HepG2 (cell line): ENCODE measurements around the gene PRR9. TPM values are rescaled to one million over a fixed set of nuclear protein-coding genes. Genes with fewer than 3 reads are reported as not detected.

Experiments
- ATAC-seq: fragments of 200-7000 bp; cut with Tn5 transposase; 3 replicates; pipeline ENCODE4 v1.9.1; 2020; ENCODE audit warnings: mild to moderate bottlenecking, moderate library complexity
- BruUV-seq: library from RNA; stranded (reverse); fragments of 400-500 nt; replicated peaks from 2 replicates; lab custom pipeline; 2021; lab: Mats Ljungman, UMichigan
- CTCF ChIA-PET: fragments of 300-600 bp; formaldehyde crosslinking; extraction: SDS; loops from one replicate; lab custom pipeline; 2021; ENCODE audit warnings: low total read pairs, inconsistent platforms, low intra/inter-chr PET ratio; lab: Yijun Ruan, JAX
- POLR2A ChIA-PET: fragments of 350-600 bp; sonication (Branson Sonifier 250); formaldehyde crosslinking; loops from one replicate; lab custom pipeline; 2020; ENCODE audit warnings: antibody characterized with exemption, inconsistent platforms; lab: Yijun Ruan, JAX
- DNase-seq: peaks from one replicate; pipeline ENCODE4 v3.0.0-alpha.2; 2015; ENCODE audit warnings: low spot score
- FAIRE-seq: peaks from 3 replicates; lab custom pipeline; 2011; peaks lifted over from hg19 to GRCh38; lab: Jason Lieb, UNC
- H2AFZ ChIP-seq: one replicate; pipeline ENCODE4 v1.6.1; 2011; ENCODE audit warnings: low read length, inconsistent platforms
- H3K27ac ChIP-seq: fragments of 300-600 bp; 3 replicates; pipeline ENCODE4 v1.8.0; 2011; ENCODE audit warnings: mixed run types, mild to moderate bottlenecking, mixed read lengths, low read length, inconsistent platforms; ENCODE audit not compliant: insufficient read depth; ENCODE audit errors: extremely low read length
- H3K27me3 ChIP-seq, 2 experiments: fragments of 200-600 bp in 1 of 2; 2 replicates in 1 of 2; 3 replicates in 1 of 2; pipeline versions ENCODE4 v1.6.0 to v1.8.0; 2011; ENCODE audit warnings: low read length in 2 of 2, mild to moderate bottlenecking in 2 of 2, moderate library complexity in 2 of 2, inconsistent platforms in 1 of 2; ENCODE audit not compliant: insufficient read depth in 2 of 2, control insufficient read depth in 1 of 2
- H3K36me3 ChIP-seq, 2 experiments: fragments of 200-600 bp in 1 of 2; replicated peaks in 1 of 2; 2 replicates in 1 of 2; 3 replicates in 1 of 2; pipeline versions ENCODE4 v1.5.1 to v1.8.0; 2011; ENCODE audit warnings: low read length in 2 of 2, inconsistent platforms in 1 of 2; ENCODE audit not compliant: insufficient read depth in 2 of 2, control insufficient read depth in 1 of 2
- H3K4me1 ChIP-seq: 2 replicates; pipeline ENCODE4 v1.5.1; 2012; ENCODE audit warnings: low read length, inconsistent platforms; ENCODE audit not compliant: insufficient read depth
- H3K4me2 ChIP-seq: 2 replicates; pipeline ENCODE4 v1.6.0; 2011; ENCODE audit warnings: low read depth, low read length, inconsistent platforms
- H3K4me3 ChIP-seq, 3 experiments: fragments of 200-600 bp in 1 of 3; sonication (generic), shearing (Covaris generic) in 1 of 3; replicated peaks in 1 of 3; 2 replicates each; pipeline ENCODE4 v1.5.1; 2011 to 2016; ENCODE audit warnings: low read length in 3 of 3, inconsistent platforms in 2 of 3, low read depth in 2 of 3, mild to moderate bottlenecking in 2 of 3, control low read depth in 1 of 3, mixed read lengths in 1 of 3; ENCODE audit not compliant: insufficient read depth in 1 of 3
- H3K79me2 ChIP-seq: one replicate; pipeline ENCODE4 v1.6.1; 2011; ENCODE audit warnings: low read length, inconsistent platforms; ENCODE audit not compliant: insufficient read depth
- H3K9ac ChIP-seq: 2 replicates; pipeline ENCODE4 v1.6.0; 2011; ENCODE audit warnings: mild to moderate bottlenecking, low read depth, low read length, inconsistent platforms; ENCODE audit not compliant: insufficient read depth
- H3K9me3 ChIP-seq: 2 replicates; pipeline ENCODE4 v1.5.1; 2012; ENCODE audit warnings: mild to moderate bottlenecking, low read length
- H4K20me1 ChIP-seq: 2 replicates; pipeline ENCODE4 v1.6.0; 2011; ENCODE audit warnings: inconsistent platforms, mild to moderate bottlenecking, low read length, moderate library complexity; ENCODE audit not compliant: insufficient read depth
- CCAR2 ChIP-seq: fragments of 200-400 bp; formaldehyde crosslinking; optimal IDR thresholded peaks from 2 replicates; pipeline ENCODE3; 2018; ENCODE audit warnings: low read depth, mild to moderate bottlenecking, low read length, moderate library complexity
- DMAP1 ChIP-seq: IDR thresholded peaks from 2 replicates; pipeline ENCODE4 v1.6.1; 2016
- DNMT1 ChIP-seq: sonication (generic); formaldehyde crosslinking; IDR thresholded peaks from 2 replicates; pipeline ENCODE4 v1.5.1; 2020; ENCODE audit warnings: mild to moderate bottlenecking, missing genetic modification reagents
- FOXK1 ChIP-seq: sonication (generic); formaldehyde crosslinking; IDR thresholded peaks from 2 replicates; pipeline ENCODE4 v1.4.0; 2020; ENCODE audit warnings: low read depth, missing genetic modification reagents, borderline replicate concordance
- GMEB1 ChIP-seq: sonication (generic); formaldehyde crosslinking; IDR thresholded peaks from 2 replicates; pipeline ENCODE4 v1.5.1; 2020; ENCODE audit warnings: missing genetic modification reagents, mild to moderate bottlenecking, borderline replicate concordance
- MTA1 ChIP-seq: sonication (generic); formaldehyde crosslinking; IDR thresholded peaks from 2 replicates; pipeline ENCODE4 v1.4.0; 2020; ENCODE audit warnings: missing genetic modification reagents, mild to moderate bottlenecking, borderline replicate concordance
- SP2 ChIP-seq: sonication (generic); formaldehyde crosslinking; IDR thresholded peaks from 2 replicates; pipeline ENCODE4 v1.5.1; 2020; ENCODE audit warnings: mild to moderate bottlenecking, missing genetic modification reagents
- TP53 ChIP-seq: sonication (generic); formaldehyde crosslinking; conservative IDR thresholded peaks from 2 replicates; pipeline ENCODE4 v1.4.0; 2020; ENCODE audit warnings: missing genetic modification reagents
- TRIM24 ChIP-seq: sonication (generic); formaldehyde crosslinking; IDR thresholded peaks from 2 replicates; pipeline ENCODE4 v1.8.0; 2022; ENCODE audit warnings: mild to moderate bottlenecking, missing genetic modification reagents
- ZKSCAN5 ChIP-seq: sonication (generic); formaldehyde crosslinking; IDR thresholded peaks from 2 replicates; pipeline ENCODE4 v1.5.1; 2020; ENCODE audit warnings: mild to moderate bottlenecking, missing genetic modification reagents
- ZNF10 ChIP-seq: sonication (generic); formaldehyde crosslinking; IDR thresholded peaks from 2 replicates; pipeline ENCODE4 v1.4.0; 2020; ENCODE audit warnings: mild to moderate bottlenecking, low read depth, missing genetic modification reagents, borderline replicate concordance
- ZNF205 ChIP-seq: IDR thresholded peaks from 2 replicates; pipeline ENCODE4 v1.6.1; 2018; ENCODE audit warnings: missing biosample characterization, missing genetic modification reagents
- ZNF24 ChIP-seq: fragments of 450-650 bp; IDR thresholded peaks from 2 replicates; pipeline ENCODE4 v1.6.1; 2017; ENCODE audit warnings: antibody characterized with exemption, mild to moderate bottlenecking
- ZNF331 ChIP-seq: sonication (generic); formaldehyde crosslinking; IDR thresholded peaks from 2 replicates; pipeline ENCODE4 v1.4.0; 2020; ENCODE audit warnings: missing genetic modification reagents
- ZNF343 ChIP-seq: sonication (generic); formaldehyde crosslinking; IDR thresholded peaks from 2 replicates; pipeline ENCODE4 v1.4.0; 2020; ENCODE audit warnings: mild to moderate bottlenecking, missing genetic modification reagents
- ZNF614 ChIP-seq: IDR thresholded peaks from 2 replicates; pipeline ENCODE4 v1.6.1; 2018; ENCODE audit warnings: missing biosample characterization, missing genetic modification reagents, inconsistent platforms, borderline replicate concordance
- ZNF839 ChIP-seq: sonication (generic); formaldehyde crosslinking; IDR thresholded peaks from 2 replicates; pipeline ENCODE4 v1.4.0; 2020; ENCODE audit warnings: missing genetic modification reagents, mild to moderate bottlenecking, borderline replicate concordance
- WGBS: methylation state at CpG from one replicate; pipeline ENCODE4 v1.1.6; 2017; ENCODE audit warnings: low lambda C conversion rate; 5-methylcytosine and 5-hydroxymethylcytosine counted together
- in situ Hi-C: cut with HindIII; loops from 2 replicates; pipeline ENCODE4 v1.10.0; 2017; ENCODE audit warnings: low pct_unique_long_range_greater_than_20kb; ENCODE audit not compliant: extremely low pct_ligation_motif_present
- intact Hi-C: fragments of 100-400 bp; cut with micrococcal nuclease; formaldehyde crosslinking; loops from one replicate; pipeline ENCODE4 v1.10.0; 2022; ENCODE audit not compliant: unreplicated experiment
- polyA plus RNA-seq, 8 experiments: library from polyadenylated mRNA; depleted of rRNA in 3 of 8; stranded (reverse) in 7 of 8; unstranded in 1 of 8; fragments of >200 nt; fragmentation: Illumina TruSeq in 4 of 8; extraction: Trizol in 4 of 8; gene quantifications; 2 replicates each; pipeline versions ENCODE4 v1.2.1 to v1.2.3, GENCODE V29; 2011 to 2016; ENCODE audit warnings: low read depth in 4 of 8, missing spikeins in 1 of 8, mixed read lengths in 1 of 8; ENCODE audit not compliant: insufficient read depth in 1 of 8
- total RNA-seq, 5 experiments: library from RNA; depleted of rRNA; stranded (reverse); fragments of >200 nt; fragmentation: Illumina TruSeq; extraction: Trizol; gene quantifications; 2 replicates each; pipeline ENCODE4 v1.2.3, GENCODE V29; 2016; ENCODE audit warnings: low read depth in 1 of 5
- TF ChIP-seq, protein P1 (sequence below): sonication (generic); formaldehyde crosslinking; IDR thresholded peaks from 2 replicates; pipeline ENCODE4 v1.8.0; 2022; ENCODE audit warnings: mild to moderate bottlenecking, missing genetic modification reagents, moderate library complexity

Gene PRR9
- total and polyA plus RNA-seq, 2 of the 13 experiments (the other 11 are each of a cell fraction or from before 2014, with no cell fraction given): not detected

- TF ChIP-seq ZNF24: no peak
- no peak for TF ChIP-seq SP2
- no peak for TF ChIP-seq TP53 (CRISPR knock-in tag)
- no peak for TF ChIP-seq ZNF205 (CRISPR knock-in tag)
- TF ChIP-seq ZNF614 (CRISPR knock-in tag): no peak
- no peak for TF ChIP-seq ZNF331 (CRISPR knock-in tag)
- no peak for TF ChIP-seq ZNF839 (CRISPR knock-in tag)
- Histone ChIP-seq H3K9ac (no peak overlapping the region), H3K36me3 (no peaks in the 10 kb centered on the region), H3K79me2 (no peaks in the 10 kb centered on the region), H3K27me3 (no peaks in the 10 kb centered on the region), H2AFZ (no peak overlapping the region), H3K9me3 (no peaks in the 10 kb centered on the region), H3K4me2 (no peak overlapping the region), H3K4me3 (no peak overlapping the region), H3K27ac (no peak overlapping the region), H3K4me1 (no peaks in the 10 kb centered on the region), H4K20me1 (no peaks in the 10 kb centered on the region)
- FAIRE-seq: no peak
- WGBS: 0% methylated on average over 1 of the region's 1 CpG
- no TSS peak for BruUV-seq
- no peak for DNase-seq
- ChIA-PET CTCF (no interaction called here), POLR2A (no interaction called here)
- no peak for ATAC-seq
- in situ Hi-C loops: no loop called here
- intact Hi-C loops: no loop called here
These were observed 32.8 kb downstream of the PRR9 start for GRCh38 chr1:153250166-153250565.

DNA sequence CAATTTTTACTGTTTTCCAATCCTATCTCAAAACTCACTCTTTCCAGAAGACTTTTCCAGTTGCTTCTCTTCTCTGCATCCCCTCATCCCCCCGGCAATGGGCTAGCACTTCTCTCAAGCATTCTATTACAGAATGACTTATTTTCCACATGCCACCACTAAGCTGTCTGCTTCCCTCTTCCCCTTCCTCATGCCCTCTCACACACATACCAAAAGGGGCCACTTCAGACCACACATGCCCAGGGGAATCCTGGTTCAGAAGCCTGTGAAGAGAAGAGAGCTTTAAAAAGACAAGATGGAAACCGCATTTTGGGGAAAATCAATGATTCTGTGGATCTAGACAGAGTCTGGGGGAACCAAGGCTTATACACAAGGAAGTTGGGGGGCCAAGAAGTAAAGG lies 33.7 kb downstream of the PRR9 start:
- Histone ChIP-seq H3K9me3 (no peaks in the 10 kb centered on the region), H3K79me2 (no peaks in the 10 kb centered on the region), H3K36me3 (no peaks in the 10 kb centered on the region), H2AFZ (no peak overlapping the region), H3K4me1 (no peaks in the 10 kb centered on the region), H3K27ac (no peak overlapping the region), H3K4me3 (no peak overlapping the region), H3K9ac (no peak overlapping the region), H3K27me3 (no peaks in the 10 kb centered on the region), H4K20me1 (no peaks in the 10 kb centered on the region), H3K4me2 (no peak overlapping the region)
- no peak for TF ChIP-seq CCAR2
- no peak for TF ChIP-seq ZNF343 (CRISPR knock-in tag)
- no peak for TF ChIP-seq ZNF10 (CRISPR knock-in tag)
- TF ChIP-seq GMEB1 (CRISPR knock-in tag): no peak
- no peak for TF ChIP-seq MTA1 (CRISPR knock-in tag)
- TF ChIP-seq DNMT1 (CRISPR knock-in tag): no peak
- no peak for TF ChIP-seq DMAP1 (CRISPR knock-in tag)
- no peak for TF ChIP-seq TRIM24 (CRISPR knock-in tag)
- no peak for TF ChIP-seq ZKSCAN5 (CRISPR knock-in tag)
- TF ChIP-seq, protein P1, sequence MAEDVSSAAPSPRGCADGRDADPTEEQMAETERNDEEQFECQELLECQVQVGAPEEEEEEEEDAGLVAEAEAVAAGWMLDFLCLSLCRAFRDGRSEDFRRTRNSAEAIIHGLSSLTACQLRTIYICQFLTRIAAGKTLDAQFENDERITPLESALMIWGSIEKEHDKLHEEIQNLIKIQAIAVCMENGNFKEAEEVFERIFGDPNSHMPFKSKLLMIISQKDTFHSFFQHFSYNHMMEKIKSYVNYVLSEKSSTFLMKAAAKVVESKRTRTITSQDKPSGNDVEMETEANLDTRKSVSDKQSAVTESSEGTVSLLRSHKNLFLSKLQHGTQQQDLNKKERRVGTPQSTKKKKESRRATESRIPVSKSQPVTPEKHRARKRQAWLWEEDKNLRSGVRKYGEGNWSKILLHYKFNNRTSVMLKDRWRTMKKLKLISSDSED (CRISPR knock-in tag): no peak
- no peak for TF ChIP-seq FOXK1 (CRISPR knock-in tag)
- WGBS: 37% methylated on average over 2 of the region's 2 CpGs
- FAIRE-seq: no peak
- no TSS peak for BruUV-seq
- ChIA-PET POLR2A (no interaction called here), CTCF (no interaction called here)
- ATAC-seq: no peak
- DNase-seq: no peak
- in situ Hi-C loops: no loop called here
- intact Hi-C loops: no loop called here
